Panc1 (cell line): ENCODE data around the gene RPS6KL1.

Experiments used
- CTCF ChIP-seq: fragments of 450-650 bp; IDR thresholded peaks from 2 replicates; pipeline ENCODE4 v1.5.1; 2017; ENCODE audit warnings: mild to moderate bottlenecking
- POLR2AphosphoS5 ChIP-seq: IDR thresholded peaks from 2 replicates; pipeline ENCODE4 v1.6.1; 2012; ENCODE audit warnings: mild to moderate bottlenecking, low read depth, low read length, moderate library complexity
- REST ChIP-seq, 2 experiments: IDR thresholded peaks; 2 replicates each; pipeline ENCODE4 v1.6.1; 2011 to 2012; ENCODE audit warnings: low read depth in 2 of 2, control low read depth in 1 of 2, low read length in 1 of 2, mild to moderate bottlenecking in 1 of 2, moderate library complexity in 1 of 2; ENCODE audit not compliant: insufficient read depth in 1 of 2

GRCh38 chr14:74945261-74945851, 22.3 kb upstream of the RPS6KL1 start:
- peak; percentile 82 for TF ChIP-seq CTCF
- no peak for TF ChIP-seq POLR2AphosphoS5
- TF ChIP-seq REST (IDR thresholded peaks at IDR 0.05; ENCODE audit: insufficient read depth in 1 of 2, low read depth in 2 of 2, low read length in 1 of 2) = no peak
